Erythroblast (primary cell): ENCODE measurements around the gene PIK3IP1.

Source experiments
- GATA1 ChIP-seq: IDR thresholded peaks from 2 replicates; pipeline ENCODE4 v1.6.1; 2011; ENCODE audit warnings: low read depth, mild to moderate bottlenecking, control low read depth, low read length, moderate library complexity
- POLR2A ChIP-seq: IDR thresholded peaks from 2 replicates; pipeline ENCODE4 v1.6.1; 2011; ENCODE audit warnings: mild to moderate bottlenecking, low read length

GRCh38 chr22:31295360-31295759 is 3.1 kb upstream of the PIK3IP1 start:
- TF ChIP-seq POLR2A (no peak), GATA1 (no peak)
